ENCODE measurements around the gene CRADD.

Gene CRADD

DNA sequence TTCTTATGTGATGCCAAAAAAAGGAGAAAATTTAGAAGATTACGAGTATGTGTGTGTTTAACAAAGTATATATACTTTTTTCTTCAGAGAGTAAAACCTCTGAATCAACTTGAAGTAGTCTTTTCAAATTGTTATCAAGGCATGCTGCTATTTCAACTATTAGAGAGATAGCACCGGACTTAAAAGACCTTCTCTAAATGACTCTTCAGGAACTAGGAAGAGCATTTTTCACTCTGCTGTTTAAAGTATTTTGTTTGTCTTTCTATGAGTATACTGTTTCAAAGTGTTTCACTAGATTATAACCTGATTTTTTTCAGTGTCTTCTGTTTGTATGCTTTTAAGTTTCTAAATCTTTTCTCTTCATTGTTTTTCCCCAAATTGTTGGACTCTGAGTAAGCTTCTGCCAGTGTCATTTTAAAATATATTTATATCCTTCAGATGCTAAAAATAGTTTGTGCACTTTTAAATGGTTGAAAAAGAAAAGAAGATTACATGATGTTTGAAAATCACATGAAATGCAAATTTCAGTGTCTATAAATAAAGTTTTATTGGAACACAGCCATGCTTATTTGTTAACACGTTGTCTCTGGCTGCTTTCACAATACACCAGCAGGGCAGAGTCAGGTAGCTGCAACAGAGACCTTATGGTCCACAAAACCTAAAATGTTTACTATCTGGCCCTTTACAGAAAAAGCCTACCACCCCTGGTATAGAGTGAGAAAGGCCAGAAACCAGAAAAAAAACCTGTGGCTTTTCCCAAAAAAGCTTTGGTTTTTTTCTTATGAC, 21.3 kb downstream of the CRADD start:
- Histone ChIP-seq H3K36me3 (no peaks in the 10 kb centered on the region), H3K27ac (no peak overlapping the region), H3K9ac (no peak overlapping the region), H3K4me1 (no peaks in the 10 kb centered on the region), H3K4me3 (no peak overlapping the region), H3K9me3 (replicated peaks in 1 of 11) (peaks cover 0 to 5% (median 0%) of the 10 kb centered on the region in 11 experiments; a peak in 1 of 22 replicates), H4K20me1 (no peaks in the 10 kb centered on the region), H3K4me2 (no peak overlapping the region), H3K27me3 (no peaks in the 10 kb centered on the region)
- no peak for TF ChIP-seq Cebpa-rat (IDR thresholded peaks at IDR 0.05)

DNA sequence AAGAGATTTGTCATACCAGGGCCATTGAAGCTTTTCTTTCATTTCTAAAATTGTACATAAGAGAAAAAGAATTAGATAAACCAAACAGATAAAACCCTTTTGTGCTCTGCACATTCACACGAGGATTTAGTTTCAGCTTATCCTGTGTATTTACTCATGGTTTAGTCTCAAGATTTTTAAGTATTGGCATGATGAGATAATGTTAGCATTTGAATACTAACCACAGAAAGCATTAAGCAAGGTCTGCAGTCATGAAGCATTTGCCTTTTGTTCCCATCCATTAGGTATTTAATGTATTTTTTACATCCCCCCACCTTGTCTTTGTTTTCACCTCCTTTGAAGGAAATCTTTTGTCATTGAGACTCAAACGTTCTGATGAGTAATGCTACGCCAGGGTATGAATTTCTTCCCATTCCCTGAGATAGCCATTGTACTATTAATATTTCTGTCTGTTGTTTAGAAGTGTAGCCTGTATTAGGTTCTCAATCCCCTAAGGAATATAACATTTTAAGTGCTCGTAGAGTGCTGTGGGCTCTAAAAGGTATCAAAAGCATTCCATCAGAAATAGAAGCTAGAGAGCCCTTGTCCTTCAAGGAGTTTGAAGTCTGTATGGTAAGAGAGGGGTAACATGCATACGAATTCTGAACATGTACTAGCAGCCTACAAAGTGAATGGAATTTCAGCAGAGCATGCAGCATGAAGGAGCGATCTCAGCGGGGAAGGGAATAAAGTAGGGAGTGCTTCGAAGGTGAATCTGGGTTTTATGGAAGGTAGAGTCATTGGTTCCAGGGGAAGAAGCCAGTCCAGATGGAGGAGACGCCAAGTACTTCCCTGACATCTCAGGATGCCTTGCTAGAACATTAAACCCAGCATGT, 22.3 kb downstream of the CRADD start:
- H3K27me3 ChIP-seq = no peaks in the 10 kb centered on the region
- H3K9ac ChIP-seq = no peak overlapping the region
- no peak overlapping the region for H3K4me3 ChIP-seq
- no peak for TF ChIP-seq Cebpa-rat (IDR thresholded peaks at IDR 0.05)
- H3K27ac ChIP-seq = no peak overlapping the region
- H3K9me3 ChIP-seq (replicated peaks in 1 of 11) = no peaks in the 10 kb centered on the region
- H3K36me3 ChIP-seq = no peaks in the 10 kb centered on the region
- no peaks in the 10 kb centered on the region for H4K20me1 ChIP-seq
- H3K4me2 ChIP-seq = no peak overlapping the region
- no peaks in the 10 kb centered on the region for H3K4me1 ChIP-seq

DNA sequence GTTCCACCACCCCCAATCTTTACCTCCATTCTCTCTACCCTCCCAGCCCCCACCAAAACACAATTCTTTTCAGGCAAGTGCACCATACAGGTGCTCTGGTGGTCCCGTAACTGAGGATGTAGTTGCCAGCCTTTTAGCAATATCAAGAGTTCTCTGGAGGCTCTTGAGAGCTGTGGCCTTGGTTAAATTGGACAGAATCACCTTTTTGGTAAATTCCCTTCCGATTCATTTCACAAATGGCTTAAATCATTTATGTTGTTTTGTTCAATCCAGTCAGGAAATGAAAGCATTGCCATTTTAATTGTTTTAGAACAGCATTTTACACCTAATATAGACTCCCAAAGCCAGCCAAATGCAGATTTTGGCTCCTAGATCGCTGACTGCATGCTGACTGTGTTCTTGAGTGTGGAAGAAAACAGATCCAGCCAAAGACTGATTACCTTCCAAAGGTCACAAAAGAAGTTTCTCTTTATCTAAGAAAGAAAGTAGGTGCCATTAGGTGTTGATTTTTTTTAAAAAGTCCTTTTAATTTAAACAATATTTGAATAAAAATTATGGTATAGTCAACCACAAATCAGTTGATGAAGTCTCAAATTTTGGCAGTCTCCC, 25.6 kb downstream of the CRADD start:
- Histone ChIP-seq H3K27me3 (no peaks in the 10 kb centered on the region), H4K20me1 (no peaks in the 10 kb centered on the region; a peak in 1 of 22 replicates), H3K9ac (no peak overlapping the region), H3K9me3 (replicated peaks in 1 of 11) (no peaks in the 10 kb centered on the region), H3K4me2 (no peak overlapping the region), H3K27ac (no peak overlapping the region), H3K36me3 (no peaks in the 10 kb centered on the region), H3K4me3 (no peak overlapping the region), H3K4me1 (no peaks in the 10 kb centered on the region)
- no peak for TF ChIP-seq Cebpa-rat (IDR thresholded peaks at IDR 0.05)

DNA sequence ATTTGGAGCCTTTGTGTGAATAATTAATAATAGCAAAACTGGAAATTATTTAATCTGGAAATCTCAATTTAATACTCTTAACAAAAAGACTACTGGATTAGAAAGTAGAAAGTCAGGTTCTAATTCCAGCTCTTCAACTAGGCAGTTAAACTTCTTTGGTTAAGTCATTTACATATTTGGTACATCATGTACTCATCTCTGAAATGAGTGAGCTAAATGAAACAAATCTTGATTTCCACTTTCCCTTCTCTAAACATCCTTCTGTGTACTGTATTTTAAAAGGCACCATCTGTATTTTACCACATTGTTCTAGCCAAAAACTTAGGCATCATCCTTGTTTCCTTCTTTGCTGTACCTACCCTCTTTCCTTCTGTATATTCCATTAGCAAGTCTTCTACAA, 26.9 kb downstream of the CRADD start:
- Histone ChIP-seq H3K27me3 (no peaks in the 10 kb centered on the region), H3K4me1 (no peaks in the 10 kb centered on the region), H3K9ac (no peak overlapping the region), H3K9me3 (replicated peaks in 1 of 11) (peaks cover under 1 to 12% (median 5%) of the 10 kb centered on the region in 11 experiments; a peak in 20 of 22 replicates), H3K4me3 (no peak overlapping the region), H3K4me2 (no peak overlapping the region), H3K36me3 (no peaks in the 10 kb centered on the region), H3K27ac (no peak overlapping the region), H4K20me1 (no peaks in the 10 kb centered on the region; a peak in 1 of 22 replicates)
- no peak for TF ChIP-seq Cebpa-rat (IDR thresholded peaks at IDR 0.05)

DNA sequence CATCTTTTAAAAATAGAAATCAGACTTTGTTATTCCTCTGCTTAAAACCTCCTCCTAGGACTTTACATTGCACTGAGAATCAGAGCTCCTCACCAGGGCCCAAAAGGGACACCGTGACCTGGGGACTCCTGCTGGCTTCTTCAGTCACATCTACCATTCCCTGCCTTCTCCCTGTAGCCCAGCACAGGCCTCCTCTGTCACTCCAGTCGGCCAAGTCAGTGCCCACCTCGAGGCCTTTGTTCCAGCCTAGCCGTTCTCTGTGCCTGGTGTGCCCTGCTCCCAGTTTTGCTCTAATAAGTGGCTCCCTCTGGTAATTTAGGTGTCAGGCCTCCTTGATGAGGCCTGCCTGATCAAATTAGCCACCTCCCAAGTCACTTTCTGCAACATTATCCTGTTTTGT, 27.4 kb downstream of the CRADD start:
- no peaks in the 10 kb centered on the region for H3K4me1 ChIP-seq
- peaks cover 5 to 17% (median 10%) of the 10 kb centered on the region in 11 experiments for H3K9me3 ChIP-seq (replicated peaks in 1 of 11)
- H3K9ac ChIP-seq = no peak overlapping the region
- H3K27ac ChIP-seq = no peak overlapping the region
- no peak overlapping the region for H3K4me2 ChIP-seq
- H4K20me1 ChIP-seq = no peaks in the 10 kb centered on the region; a peak in 1 of 22 replicates
- no peak overlapping the region for H3K4me3 ChIP-seq
- 0 out of 22 replicates have a peak, but pooled peaks cover 0 to 3% (median 0%) of the 10 kb centered on the region in 11 experiments for H3K36me3 ChIP-seq
- no peaks in the 10 kb centered on the region for H3K27me3 ChIP-seq
- TF ChIP-seq Cebpa-rat (IDR thresholded peaks at IDR 0.05) = no peak

DNA sequence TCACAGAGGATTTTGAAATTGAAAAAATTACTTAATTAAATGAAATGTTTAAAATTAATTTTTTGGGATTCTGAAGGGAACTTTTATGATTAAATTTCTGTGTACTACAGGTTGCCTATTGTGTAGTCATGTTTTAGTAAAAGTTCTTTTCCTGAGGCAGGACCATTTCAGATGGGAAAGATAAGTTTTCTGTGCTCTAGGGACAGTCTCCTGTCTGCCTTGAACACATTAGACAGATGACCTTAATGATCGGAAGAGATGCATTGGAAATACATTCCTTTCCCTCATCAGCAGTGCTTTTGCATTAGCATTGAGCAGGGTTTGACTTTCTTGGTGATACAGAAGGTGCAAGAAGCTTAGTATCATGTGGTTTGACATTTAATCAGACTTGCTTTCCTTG, 28.1 kb downstream of the CRADD start:
- no peak overlapping the region for H3K4me2 ChIP-seq
- no peaks in the 10 kb centered on the region; a peak in 1 of 22 replicates for H4K20me1 ChIP-seq

DNA sequence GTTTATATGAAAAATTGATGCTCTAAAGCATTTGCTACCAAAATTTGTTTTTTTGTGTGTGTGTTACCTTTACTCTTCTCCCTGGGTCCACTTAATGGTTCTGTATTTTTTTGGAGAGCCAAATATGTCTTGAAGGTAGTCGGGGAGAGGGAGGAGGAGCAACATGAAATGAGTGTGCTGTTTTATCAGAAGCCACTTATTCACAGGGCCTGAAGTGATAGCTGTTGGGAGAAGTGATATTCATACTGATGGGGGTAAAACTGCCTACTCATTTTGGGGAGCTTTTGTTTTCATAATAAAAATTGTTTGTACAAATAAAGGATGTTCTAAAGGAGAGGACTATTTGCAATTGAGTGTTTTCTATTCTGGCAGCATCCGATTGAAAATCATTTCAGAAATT, 29.2 kb downstream of the CRADD start:
- H3K4me2 ChIP-seq = no peak overlapping the region
- no peak overlapping the region for H3K9ac ChIP-seq
- 0 out of 22 replicates have a peak, but pooled peaks cover 0 to 7% (median 0%) of the 10 kb centered on the region in 11 experiments for H3K36me3 ChIP-seq
- no peaks in the 10 kb centered on the region for H3K4me1 ChIP-seq
- H3K27ac ChIP-seq = no peak overlapping the region
- H3K27me3 ChIP-seq = no peaks in the 10 kb centered on the region
- no peak for TF ChIP-seq Cebpa-rat (IDR thresholded peaks at IDR 0.05)
- peaks cover 16 to 27% (median 21%) of the 10 kb centered on the region in 11 experiments for H3K9me3 ChIP-seq (replicated peaks in 1 of 11)
- H3K4me3 ChIP-seq = no peak overlapping the region
- H4K20me1 ChIP-seq = no peaks in the 10 kb centered on the region; a peak in 1 of 22 replicates

More for the DNA sequence above, 28.1 kb downstream of the CRADD start:
- Histone ChIP-seq H3K36me3 (0 out of 22 replicates have a peak, but pooled peaks cover 0 to 7% (median 0%) of the 10 kb centered on the region in 11 experiments), H3K4me1 (no peaks in the 10 kb centered on the region), H3K9ac (no peak overlapping the region), H3K9me3 (replicated peaks in 1 of 11) (peaks cover 12 to 23% (median 17%) of the 10 kb centered on the region in 11 experiments), H3K27me3 (no peaks in the 10 kb centered on the region), H3K4me3 (no peak overlapping the region), H3K27ac (no peak overlapping the region)
- TF ChIP-seq Cebpa-rat (IDR thresholded peaks at IDR 0.05) = no peak

DNA sequence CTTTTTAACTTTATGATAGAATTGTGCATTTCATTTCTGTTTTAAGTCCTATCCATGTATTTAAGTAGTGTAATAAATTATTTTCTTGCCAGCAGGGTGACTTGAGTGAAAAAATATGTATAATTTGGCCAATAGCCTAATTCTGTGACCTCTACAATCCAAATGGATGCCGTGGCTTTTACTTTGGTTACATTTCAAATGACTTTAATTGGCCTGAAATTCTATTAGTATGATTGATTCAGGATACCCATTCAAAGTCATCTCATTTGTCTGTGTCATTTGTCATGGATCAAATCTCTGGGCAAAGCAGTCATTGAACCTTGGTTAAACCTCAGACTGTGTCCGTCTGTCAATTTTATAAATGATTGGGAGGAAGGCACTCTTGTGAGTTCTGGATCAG, 29.6 kb downstream of the CRADD start:
- Histone ChIP-seq H3K4me2 (no peak overlapping the region), H3K4me1 (no peaks in the 10 kb centered on the region)

DNA sequence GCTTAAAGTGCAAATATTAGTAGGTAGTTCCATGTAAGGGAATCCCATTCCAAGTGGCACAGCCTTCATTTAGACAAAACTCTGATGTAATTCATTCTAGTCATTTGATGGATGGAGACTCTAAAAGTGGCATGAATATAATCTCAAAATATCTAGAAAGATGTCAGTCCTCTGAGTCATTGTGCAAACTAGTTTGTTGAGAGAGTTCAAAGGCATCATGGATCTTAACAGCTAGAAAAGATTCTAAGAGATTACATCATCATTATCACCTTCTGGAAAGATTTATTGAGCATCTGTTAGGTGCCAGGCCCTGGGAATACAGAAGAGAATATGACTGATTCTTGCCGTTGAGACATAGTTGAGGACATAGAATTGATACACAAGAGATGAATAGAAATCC, 30.7 kb downstream of the CRADD start:
- Histone ChIP-seq H3K4me1 (no peaks in the 10 kb centered on the region), H3K27ac (no peak overlapping the region), H3K9me3 (replicated peaks in 1 of 11) (peaks cover 16 to 27% (median 21%) of the 10 kb centered on the region in 11 experiments)

More for the DNA sequence above, 29.6 kb downstream of the CRADD start:
- peaks cover 16 to 27% (median 21%) of the 10 kb centered on the region in 11 experiments for H3K9me3 ChIP-seq (replicated peaks in 1 of 11)
- no peak overlapping the region for H3K27ac ChIP-seq
- H3K27me3 ChIP-seq = no peaks in the 10 kb centered on the region
- no peaks in the 10 kb centered on the region; a peak in 1 of 22 replicates for H4K20me1 ChIP-seq
- 0 out of 22 replicates have a peak, but pooled peaks cover 0 to 7% (median 0%) of the 10 kb centered on the region in 11 experiments for H3K36me3 ChIP-seq
- H3K4me3 ChIP-seq = no peak overlapping the region
- no peak for TF ChIP-seq Cebpa-rat (IDR thresholded peaks at IDR 0.05)
- H3K9ac ChIP-seq = no peak overlapping the region

More for the DNA sequence above, 30.7 kb downstream of the CRADD start:
- Histone ChIP-seq H3K4me3 (no peak overlapping the region), H3K27me3 (no peaks in the 10 kb centered on the region), H4K20me1 (no peaks in the 10 kb centered on the region; a peak in 1 of 22 replicates), H3K4me2 (no peak overlapping the region), H3K36me3 (0 out of 22 replicates have a peak, but pooled peaks cover 0 to 7% (median 0%) of the 10 kb centered on the region in 11 experiments), H3K9ac (no peak overlapping the region)
- no peak for TF ChIP-seq Cebpa-rat (IDR thresholded peaks at IDR 0.05)
